GM12865 (cell line): Measurements from ENCODE around the gene AHNAK.
"Not testable (repeated sequence)": the region's sequence is repeated elsewhere in the genome, so short reads cannot be mapped to it uniquely, and the experiment has no call there.

Experiments used
- DNase-seq: peaks from one replicate; pipeline ENCODE4 v3.0.0; 2010; ENCODE audit warnings: low read depth
- H3K4me3 ChIP-seq: 2 replicates; pipeline ENCODE4 v1.5.1; 2011; ENCODE audit warnings: mild to moderate bottlenecking, low read depth, low read length, control low read depth
- CTCF ChIP-seq: IDR thresholded peaks from 2 replicates; pipeline ENCODE4 v1.5.1; 2011; ENCODE audit warnings: low read length, control low read depth, low read depth, inconsistent platforms; ENCODE audit not compliant: insufficient read depth; ENCODE audit errors: missing control alignments

Gene AHNAK

DNA sequence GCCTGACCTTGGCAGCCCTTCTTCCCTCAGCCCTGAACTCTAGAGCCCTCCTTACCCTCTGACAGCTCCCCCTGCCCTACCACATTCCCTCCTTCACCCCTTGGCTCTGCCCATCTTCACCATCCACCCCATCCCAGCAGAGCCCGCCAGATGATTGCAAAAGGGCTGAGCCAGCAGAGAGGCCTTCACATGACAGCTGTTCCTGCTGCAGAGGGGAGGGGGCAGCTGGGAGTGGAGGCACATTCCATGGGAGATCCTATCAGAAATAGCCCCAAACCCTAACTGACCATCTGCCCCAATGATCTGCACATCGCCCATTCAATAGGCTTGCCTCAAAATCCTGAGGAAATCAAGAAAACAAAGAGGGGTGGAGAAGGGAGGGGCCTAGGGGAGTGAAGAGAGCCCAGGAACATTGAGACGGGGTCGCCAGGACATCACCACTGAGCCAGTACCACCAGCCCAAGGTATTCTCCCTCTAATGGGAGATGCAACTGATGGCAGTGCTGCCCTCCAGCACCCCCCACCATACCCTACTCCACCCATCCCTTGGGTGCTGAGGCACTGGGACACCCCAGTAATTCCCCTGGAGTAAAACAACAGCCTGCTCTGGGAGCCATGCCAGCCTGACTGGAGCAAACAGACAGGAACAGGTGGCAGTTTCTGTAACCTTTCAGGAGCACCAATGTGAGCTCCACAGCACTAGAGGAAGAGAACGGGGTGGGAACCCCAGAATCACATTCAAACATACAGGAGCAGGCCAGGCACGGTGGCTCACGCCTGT is 8.0 kb upstream of the AHNAK start:
- no peak for DNase-seq
- TF ChIP-seq CTCF: no peak
- no peak overlapping the region for H3K4me3 ChIP-seq

DNA sequence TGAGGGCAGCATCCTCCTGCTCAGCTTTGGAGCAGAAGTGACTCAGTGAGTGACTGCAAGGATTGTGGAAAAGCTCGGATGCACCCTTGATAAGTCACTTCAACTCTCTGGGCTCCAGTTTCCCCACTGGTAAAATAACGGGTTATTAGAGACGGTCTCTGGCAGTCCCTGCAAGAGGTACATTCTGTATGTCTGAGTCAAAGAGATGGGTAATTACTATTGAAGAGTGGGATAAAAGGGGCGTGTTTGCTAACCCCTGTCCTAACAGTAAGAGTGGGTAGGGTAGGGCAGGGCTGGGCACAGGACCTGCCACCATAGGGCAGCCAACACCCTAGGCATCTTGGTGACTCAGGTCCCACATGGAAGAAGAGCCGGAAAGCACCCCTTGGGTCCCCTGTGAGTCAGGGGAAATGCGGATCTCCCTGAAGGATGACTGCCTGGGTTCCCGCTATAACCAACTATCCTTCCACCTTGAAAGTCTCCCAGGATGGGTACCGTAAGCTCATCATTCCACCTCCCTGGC is 7.3 kb upstream of the AHNAK start:
- no peak for DNase-seq
- H3K4me3 ChIP-seq: no peak overlapping the region
- no peak for TF ChIP-seq CTCF

- DNase-seq: peak; percentile 54
- H3K4me3 ChIP-seq: no peak overlapping the region
- no peak for TF ChIP-seq CTCF
These were observed 6.7 kb upstream of the AHNAK start for GRCh38 chr11:62553080-62553838.

GRCh38 chr11:62552485-62553079 is 6.0 kb upstream of the AHNAK start:
- no peak overlapping the region for H3K4me3 ChIP-seq
- no peak for TF ChIP-seq CTCF
- no peak for DNase-seq

- not testable (repeated sequence) for H3K4me3 ChIP-seq, DNase-seq
These were observed 3.9 kb upstream of the AHNAK start for GRCh38 chr11:62550478-62550877.

DNA sequence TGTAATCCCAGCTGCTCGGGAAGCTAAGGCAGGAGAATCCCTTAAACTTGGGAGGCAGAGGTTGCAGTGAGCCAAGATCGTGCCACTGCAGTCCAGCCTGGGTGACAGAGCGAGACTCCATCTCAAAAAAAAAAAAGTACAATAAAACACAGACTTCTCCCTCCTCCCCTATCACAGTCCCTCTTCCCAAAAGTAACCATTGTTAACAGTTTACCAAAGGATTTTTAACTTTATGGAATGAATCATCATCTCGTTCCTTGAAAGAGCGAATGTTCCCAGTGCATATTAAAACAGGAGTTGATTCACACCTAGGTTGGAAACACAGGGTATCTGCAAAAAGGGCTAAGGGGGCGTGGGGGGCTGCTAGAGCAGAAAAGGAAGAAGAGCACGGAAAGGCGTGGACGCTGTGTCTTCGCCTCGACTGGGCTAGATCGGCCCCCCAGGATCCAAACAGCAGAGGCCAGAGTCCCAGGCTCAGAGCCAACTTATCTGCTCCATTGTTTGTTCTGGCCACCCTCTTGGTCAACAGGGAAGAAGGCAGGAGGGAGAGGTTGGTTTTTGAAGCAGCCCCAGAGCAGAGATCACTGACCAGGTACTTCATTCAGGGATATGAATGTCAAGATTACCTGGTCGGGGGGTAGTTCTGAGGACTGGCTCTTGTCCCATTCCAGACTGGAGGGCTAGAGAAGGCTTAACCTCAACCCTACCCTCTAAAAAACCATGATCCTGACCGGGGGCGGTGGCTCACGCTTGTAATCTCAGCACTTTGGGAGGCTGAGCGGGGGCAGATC is 2.1 kb upstream of the AHNAK start:
- no peak overlapping the region for H3K4me3 ChIP-seq
- no peak for DNase-seq
- no peak for TF ChIP-seq CTCF
